Activated T-cell treated with anti-CD3 and anti-CD28 coated beads for 48 hours (primary cell): ENCODE results near the gene PDXDC1.
"Not testable (repeated sequence)": the region's sequence is repeated elsewhere in the genome, so short reads cannot be mapped to it uniquely, and the experiment has no call there.

Experiments used
- DNase-seq: peaks from one replicate; pipeline ENCODE4 v3.0.0-alpha.2; 2020; ENCODE audit warnings: low read depth

PDXDC1 gene

GRCh38 chr16:14974331-14974655, 533 bp upstream of the PDXDC1 start:
- DNase-seq = not testable (repeated sequence)

- peak; percentile 35 for DNase-seq
Observed at GRCh38 chr16:14975418-14976194, 780 bp downstream of the PDXDC1 start.

- DNase-seq = not testable (repeated sequence)
Observed at GRCh38 chr16:14976971-14977736, 2.3 kb downstream of the PDXDC1 start.

GRCh38 chr16:14978281-14978680, 3.5 kb downstream of the PDXDC1 start:
- not testable (repeated sequence) for DNase-seq

- DNase-seq = not testable (repeated sequence)
Observed at GRCh38 chr16:14978908-14979307, 4.1 kb downstream of the PDXDC1 start.

GRCh38 chr16:14981234-14981633, 6.4 kb downstream of the PDXDC1 start:
- DNase-seq = not testable (repeated sequence)

GRCh38 chr16:14982521-14982920, 7.7 kb downstream of the PDXDC1 start:
- DNase-seq = not testable (repeated sequence)

- not testable (repeated sequence) for DNase-seq
Observed at GRCh38 chr16:14988092-14988491, 13.3 kb downstream of the PDXDC1 start.

GRCh38 chr16:14988661-14989191, 13.9 kb downstream of the PDXDC1 start:
- not testable (repeated sequence) for DNase-seq

GRCh38 chr16:14989291-14990281, 14.8 kb downstream of the PDXDC1 start:
- not testable (repeated sequence) for DNase-seq

- DNase-seq = not testable (repeated sequence)
Observed at GRCh38 chr16:14993277-14994151, 18.7 kb downstream of the PDXDC1 start.

- not testable (repeated sequence) for DNase-seq
Observed at GRCh38 chr16:14996702-14997101, 21.9 kb downstream of the PDXDC1 start.

- DNase-seq = not testable (repeated sequence)
Observed at GRCh38 chr16:14998300-14998699, 23.5 kb downstream of the PDXDC1 start.

- not testable (repeated sequence) for DNase-seq
Observed at GRCh38 chr16:14999845-15000244, 25.0 kb downstream of the PDXDC1 start.

GRCh38 chr16:15002448-15002847, 27.6 kb downstream of the PDXDC1 start:
- DNase-seq = not testable (repeated sequence)

GRCh38 chr16:15005357-15006132, 30.7 kb downstream of the PDXDC1 start:
- DNase-seq = not testable (repeated sequence)

GRCh38 chr16:15008647-15009046, 33.8 kb downstream of the PDXDC1 start:
- not testable (repeated sequence) for DNase-seq

GRCh38 chr16:15012941-15013340, 38.1 kb downstream of the PDXDC1 start:
- DNase-seq = not testable (repeated sequence)

- not testable (repeated sequence) for DNase-seq
Observed at GRCh38 chr16:15015671-15016070, 40.8 kb downstream of the PDXDC1 start.

- not testable (repeated sequence) for DNase-seq
Observed at GRCh38 chr16:15016354-15016753, 41.5 kb downstream of the PDXDC1 start.
